IMR-90 (cell line): Measurements from ENCODE around the gene SRGN.

ENCODE experiments used
- CTCF ChIP-seq: conservative IDR thresholded peaks from 2 replicates; pipeline ENCODE4 v1.5.1; 2012; ENCODE audit warnings: mild to moderate bottlenecking, low read depth, low read length, improper control_type of control experiment
- FOS ChIP-seq: fragments of 150-350 bp; IDR thresholded peaks from 2 replicates; pipeline ENCODE4 v1.6.1; 2016; ENCODE audit warnings: low read depth, low read length
- SMC3 ChIP-seq: fragments of 150-350 bp; IDR thresholded peaks from 2 replicates; pipeline ENCODE4 v1.6.1; 2016; ENCODE audit warnings: low read depth, mild to moderate bottlenecking, antibody characterized with exemption, low read length, moderate library complexity

- TF ChIP-seq FOS, result no peak
- no peak for TF ChIP-seq SMC3
- no peak for TF ChIP-seq CTCF
Measured at GRCh38 chr10:69107176-69107490, 19.2 kb downstream of the SRGN start.
